HEK293 (cell line): ENCODE results near the gene UNK.

ENCODE experiments used
- CTCF ChIA-PET: fragments of 350-600 bp; formaldehyde crosslinking; extraction: SDS; loops from one replicate; lab custom pipeline; 2021; ENCODE audit warnings: antibody characterized with exemption; lab: Yijun Ruan, JAX
- POLR2A ChIA-PET: fragments of 300-600 bp; formaldehyde crosslinking; extraction: SDS; loops from one replicate; lab custom pipeline; 2020; ENCODE audit warnings: antibody characterized with exemption, inconsistent platforms; lab: Yijun Ruan, JAX
- H3K27ac ChIP-seq: fragments of 200-500 bp; sonication (Bioruptor generic); 2 replicates; pipeline ENCODE4 v1.5.1; 2014; ENCODE audit warnings: low read depth, low read length, control low read depth, inconsistent platforms; ENCODE audit errors: extremely low read depth
- H3K36me3 ChIP-seq, 2 experiments: fragments of 200-500 bp in 1 of 2; sonication (Bioruptor generic) in 1 of 2; 1 replicate in 1 of 2; 2 replicates in 1 of 2; pipeline ENCODE4 v1.5.1; 2014 to 2017; ENCODE audit warnings: inconsistent platforms in 2 of 2, low read length in 2 of 2; ENCODE audit not compliant: control insufficient read depth in 2 of 2, insufficient read depth in 1 of 2
- H3K4me1 ChIP-seq: fragments of 200-500 bp; sonication (Bioruptor generic); 2 replicates; pipeline ENCODE4 v1.5.1; 2014; ENCODE audit warnings: mild to moderate bottlenecking, low read length, inconsistent platforms; ENCODE audit not compliant: control insufficient read depth, insufficient read depth
- H3K4me3 ChIP-seq: 2 replicates; pipeline ENCODE4 v1.5.1; 2011; ENCODE audit warnings: low read depth, mild to moderate bottlenecking, control low read depth, low read length, moderate library complexity
- H3K9me3 ChIP-seq: fragments of 200-500 bp; sonication (Bioruptor generic); 2 replicates; pipeline ENCODE4 v1.5.1; 2014; ENCODE audit warnings: low read depth, low read length, inconsistent platforms; ENCODE audit not compliant: control insufficient read depth, insufficient read depth
- GLIS1 ChIP-seq: fragments of 450-650 bp; formaldehyde crosslinking; IDR thresholded peaks from 2 replicates; pipeline ENCODE4 v1.5.1; 2016; ENCODE audit warnings: missing biosample characterization, missing genetic modification characterization
- HIC1 ChIP-seq: fragments of 450-650 bp; formaldehyde crosslinking; IDR thresholded peaks from 2 replicates; pipeline ENCODE4 v1.5.1; 2016; ENCODE audit warnings: missing biosample characterization, missing genetic modification characterization
- KLF9 ChIP-seq: fragments of 450-650 bp; formaldehyde crosslinking; IDR thresholded peaks from 2 replicates; pipeline ENCODE4 v1.5.1; 2016; ENCODE audit warnings: missing biosample characterization, missing genetic modification characterization, low read depth
- SP2 ChIP-seq: fragments of 450-650 bp; formaldehyde crosslinking; IDR thresholded peaks from 2 replicates; pipeline ENCODE4 v1.5.1; 2016; ENCODE audit warnings: missing biosample characterization, missing genetic modification characterization
- ZBTB1 ChIP-seq: fragments of 450-650 bp; formaldehyde crosslinking; IDR thresholded peaks from 2 replicates; pipeline ENCODE4 v1.5.1; 2016; ENCODE audit warnings: missing biosample characterization, missing genetic modification characterization
- ZBTB26 ChIP-seq: fragments of 450-650 bp; formaldehyde crosslinking; optimal IDR thresholded peaks from 2 replicates; pipeline ENCODE3; 2016; ENCODE audit warnings: missing biosample characterization, mild to moderate bottlenecking, missing genetic modification characterization
- ZBTB8A ChIP-seq: fragments of 450-650 bp; formaldehyde crosslinking; IDR thresholded peaks from 2 replicates; pipeline ENCODE4 v1.5.1; 2016; ENCODE audit warnings: missing biosample characterization, missing genetic modification characterization
- ZFHX2 ChIP-seq: fragments of 450-650 bp; formaldehyde crosslinking; conservative IDR thresholded peaks from 2 replicates; pipeline ENCODE4 v1.5.1; 2016; ENCODE audit warnings: missing biosample characterization, missing genetic modification characterization
- ZFP69B ChIP-seq: fragments of 450-650 bp; formaldehyde crosslinking; IDR thresholded peaks from 2 replicates; pipeline ENCODE4 v1.5.1; 2016; ENCODE audit warnings: missing biosample characterization, missing genetic modification characterization
- ZNF18 ChIP-seq: fragments of 450-650 bp; formaldehyde crosslinking; IDR thresholded peaks from 2 replicates; pipeline ENCODE4 v1.5.1; 2016; ENCODE audit warnings: missing biosample characterization, missing genetic modification characterization
- ZNF335 ChIP-seq: fragments of 450-650 bp; formaldehyde crosslinking; conservative IDR thresholded peaks from 2 replicates; pipeline ENCODE4 v1.5.1; 2016; ENCODE audit warnings: missing biosample characterization, missing genetic modification characterization
- ZNF341 ChIP-seq: fragments of 450-650 bp; formaldehyde crosslinking; IDR thresholded peaks from 2 replicates; pipeline ENCODE4; 2016; ENCODE audit warnings: low read depth, missing biosample characterization, missing genetic modification characterization
- ZNF555 ChIP-seq: fragments of 450-650 bp; formaldehyde crosslinking; conservative IDR thresholded peaks from 2 replicates; pipeline ENCODE4 v1.5.1; 2017; ENCODE audit warnings: missing biosample characterization, mild to moderate bottlenecking, missing genetic modification characterization, inconsistent platforms
- ZNF600 ChIP-seq: fragments of 450-650 bp; formaldehyde crosslinking; IDR thresholded peaks from 2 replicates; pipeline ENCODE4 v1.5.1; 2016; ENCODE audit warnings: missing biosample characterization, missing genetic modification characterization
- ZNF692 ChIP-seq: fragments of 450-650 bp; formaldehyde crosslinking; IDR thresholded peaks from 2 replicates; pipeline ENCODE4 v1.5.1; 2016; ENCODE audit warnings: missing biosample characterization, missing genetic modification characterization
- ZNF701 ChIP-seq: fragments of 450-650 bp; formaldehyde crosslinking; IDR thresholded peaks from 2 replicates; pipeline ENCODE4 v1.5.1; 2016; ENCODE audit warnings: missing biosample characterization, missing genetic modification characterization

UNK gene

GRCh38 chr17:75755205-75755901, 29.3 kb upstream of the UNK start:
- TF ChIP-seq ZBTB8A (tag by site-specific recombination) = peak; percentile 36; the same call in 1 of the 2 replicates
- TF ChIP-seq ZFHX2 (tag by site-specific recombination) = peak; percentile 20; the same call in 1 of the 2 replicates
- TF ChIP-seq ZNF692 (tag by site-specific recombination) = peak; percentile 56; the same call in 1 of the 2 replicates
- no peak for TF ChIP-seq ZBTB1
- TF ChIP-seq KLF9 (tag by site-specific recombination) = peak; percentile 76
- TF ChIP-seq ZNF555 (tag by site-specific recombination) = no peak
- TF ChIP-seq ZNF341 (tag by site-specific recombination) = 0 out of 2 replicates have a peak, but pooled peaks have one; percentile 14
- TF ChIP-seq HIC1 (tag by site-specific recombination) = no peak
- TF ChIP-seq SP2 (tag by site-specific recombination) = 0 out of 2 replicates have a peak, but pooled peaks have one; percentile 14
- 0 out of 2 replicates have a peak, but pooled peaks have one; percentile 48 for TF ChIP-seq ZFP69B (tag by site-specific recombination)
- no peak for TF ChIP-seq ZNF335 (tag by site-specific recombination)
- TF ChIP-seq GLIS1 (tag by site-specific recombination) = peak; percentile 29; the same call in 1 of the 2 replicates
- Histone ChIP-seq H3K36me3 (peaks cover 4 to 13% of the 10 kb centered on the region in 2 experiments; a peak in 2 of 3 replicates), H3K27ac (no peak overlapping the region), H3K4me3 (no peak overlapping the region), H3K9me3 (no peaks in the 10 kb centered on the region), H3K4me1 (no peaks in the 10 kb centered on the region)
- ChIA-PET CTCF (interaction anchor here (1.0 to 11.0 kb wide), 4 partner anchors 5 to 61 kb away, joined by 3 to 170 read pairs (median 86); partner anchors contain the start of gene GALK1), POLR2A (interaction anchor here (1.6 to 1.8 kb wide), 2 partner anchors 21 to 25 kb away, joined by 5 to 6 read pairs; a partner anchor contains a TSS)

GRCh38 chr17:75755990-75756389, 28.6 kb upstream of the UNK start:
- H3K27ac ChIP-seq = no peak overlapping the region
- CTCF ChIA-PET = interaction anchor here (1.0 to 11.0 kb wide), 2 partner anchors 5 to 9 kb away, joined by 3 to 170 read pairs; partner anchors contain the start of gene GALK1
- peaks cover 5 to 13% of the 10 kb centered on the region in 2 experiments; a peak in 2 of 3 replicates for H3K36me3 ChIP-seq
- no peak for TF ChIP-seq ZBTB26 (tag by site-specific recombination)
- TF ChIP-seq ZNF600 (tag by site-specific recombination) = 0 out of 2 replicates have a peak, but pooled peaks have one; percentile 22
- TF ChIP-seq ZNF701 (tag by site-specific recombination) = no peak
- no peak for TF ChIP-seq ZNF18 (tag by site-specific recombination)
- no peaks in the 10 kb centered on the region for H3K9me3 ChIP-seq
- H3K4me1 ChIP-seq = no peaks in the 10 kb centered on the region
- POLR2A ChIA-PET = interaction anchor here (1.6 kb wide), 1 partner anchor 24 kb away, joined by 6 read pairs; a partner anchor contains a TSS
- H3K4me3 ChIP-seq = no peak overlapping the region
